Activated T-helper 1 cell treated with Interleukin-2 at 50 U/mL for 16 hours (primary cell): ENCODE data around the gene C11orf24.
"Not testable (repeated sequence)": the region's sequence is repeated elsewhere in the genome, so short reads cannot be mapped to it uniquely, and the experiment has no call there.

Experiments used
- DNase-seq: peaks from one replicate; pipeline ENCODE4 v3.0.0-alpha.2; 2020; ENCODE audit warnings: low read depth

Gene C11orf24

DNA sequence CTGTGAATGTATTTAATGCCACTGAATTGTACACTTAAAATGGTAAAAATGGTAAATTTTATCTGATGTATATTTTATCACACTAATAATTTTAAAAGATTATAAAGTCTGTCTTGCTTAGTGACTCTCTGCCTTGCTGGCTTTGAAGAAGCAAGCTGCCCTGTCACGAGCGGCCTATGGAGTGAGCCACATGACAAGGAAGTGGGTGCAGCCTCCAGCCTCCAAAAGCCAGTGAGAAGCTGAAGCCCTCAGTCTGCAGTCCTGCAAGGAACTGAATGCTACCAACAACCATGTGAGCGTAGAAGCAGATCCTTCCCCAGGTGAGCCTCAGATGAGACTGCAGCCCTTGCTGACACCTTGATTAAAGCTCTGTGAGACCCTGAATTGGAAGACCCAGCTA, 20.0 kb downstream of the C11orf24 start:
- DNase-seq, result no peak

DNA sequence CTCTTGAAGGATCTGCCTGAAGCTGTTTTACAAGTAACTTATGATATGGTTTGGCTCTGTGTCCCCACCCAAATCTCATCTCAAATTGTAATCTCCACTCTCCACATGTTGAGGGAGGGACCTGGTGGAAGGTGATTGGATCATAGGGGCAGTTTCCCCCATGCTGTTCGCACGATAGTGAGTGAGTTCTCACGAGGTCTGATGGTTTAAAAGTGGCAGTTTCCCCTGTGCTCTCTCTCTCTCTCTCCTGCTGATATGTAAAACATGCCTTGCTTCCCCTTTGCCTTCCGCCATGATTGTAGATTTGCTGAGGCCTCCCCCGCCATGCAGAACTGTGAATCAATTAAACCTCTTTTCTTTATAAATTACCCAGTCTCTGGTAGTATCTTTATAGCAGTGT, 26.9 kb downstream of the C11orf24 start:
- not testable (repeated sequence) for DNase-seq

DNA sequence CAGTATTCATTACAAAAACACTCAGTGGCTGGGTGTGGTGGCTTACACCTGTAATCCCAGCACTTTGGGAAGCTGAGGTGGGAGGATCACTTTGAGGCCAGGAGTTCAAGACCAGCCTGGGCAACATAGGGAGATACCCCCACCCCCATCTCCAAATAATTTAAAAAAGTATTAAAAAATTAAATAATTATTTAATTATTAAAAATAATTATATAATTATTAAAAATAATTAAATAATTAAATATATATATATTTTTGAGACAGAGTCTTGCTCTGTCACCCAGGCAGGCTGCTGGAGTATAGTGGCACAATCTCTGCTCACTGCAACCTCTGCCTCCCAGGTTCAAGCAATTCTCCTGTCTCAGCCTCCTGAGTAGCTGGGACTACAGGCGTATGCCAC, 27.9 kb downstream of the C11orf24 start:
- not testable (repeated sequence) for DNase-seq

DNA sequence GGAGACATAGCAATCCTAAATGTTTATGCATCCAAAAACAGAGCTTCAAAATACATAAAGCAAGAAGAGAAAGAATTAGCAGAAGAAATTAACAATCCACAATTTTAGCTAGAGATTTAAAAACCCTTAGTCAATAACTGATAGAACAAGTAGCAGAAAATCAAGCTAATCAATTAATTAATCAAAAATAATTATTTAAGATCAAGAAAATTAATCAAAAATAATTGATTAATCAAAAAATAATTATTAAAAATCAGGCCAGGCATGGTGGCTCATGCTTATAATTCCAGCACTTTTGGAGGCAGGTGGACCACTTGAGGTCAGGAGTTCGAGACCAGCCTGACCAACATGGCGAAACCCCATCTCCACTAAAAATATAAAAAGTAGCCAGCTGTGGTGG, 29.2 kb downstream of the C11orf24 start:
- DNase-seq, result no peak

DNA sequence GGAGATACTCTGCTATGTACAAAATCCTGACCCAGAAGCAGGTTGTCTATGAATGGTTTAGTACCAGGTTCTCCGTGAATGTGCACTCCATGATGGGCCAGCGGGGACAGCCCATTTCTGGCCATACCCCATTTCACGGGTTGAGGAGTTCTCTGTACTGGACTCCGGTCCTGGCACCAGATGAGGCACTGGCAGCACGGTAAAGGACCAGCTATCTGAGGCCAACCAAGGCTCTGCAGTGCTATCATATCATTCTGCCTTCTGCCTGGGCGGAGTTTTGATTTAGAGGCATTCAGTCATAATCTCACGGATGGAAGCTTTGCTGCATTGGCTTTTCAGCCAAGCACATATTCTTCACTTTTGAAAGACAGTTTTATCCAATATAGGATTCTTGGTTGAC, 40.2 kb downstream of the C11orf24 start:
- DNase-seq, result no peak

DNA sequence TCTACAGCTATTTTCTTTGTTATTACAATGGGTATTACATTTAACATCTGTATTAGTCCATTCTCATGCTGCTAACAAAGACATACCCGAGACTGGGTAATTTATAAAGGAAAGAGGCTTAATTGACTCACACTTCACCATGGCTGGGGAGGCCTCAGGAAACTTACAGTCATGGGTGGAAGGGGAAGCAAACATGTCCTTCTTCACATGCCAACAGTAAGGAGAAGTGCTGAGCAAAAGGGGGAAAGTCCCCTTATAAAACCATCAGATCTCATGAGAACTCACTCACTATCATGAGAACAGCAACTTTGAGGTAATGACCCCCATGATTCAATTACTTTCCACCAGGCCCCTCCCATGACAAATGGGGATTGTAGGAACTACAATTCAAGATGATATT, 42.2 kb downstream of the C11orf24 start:
- DNase-seq, result no peak

DNA sequence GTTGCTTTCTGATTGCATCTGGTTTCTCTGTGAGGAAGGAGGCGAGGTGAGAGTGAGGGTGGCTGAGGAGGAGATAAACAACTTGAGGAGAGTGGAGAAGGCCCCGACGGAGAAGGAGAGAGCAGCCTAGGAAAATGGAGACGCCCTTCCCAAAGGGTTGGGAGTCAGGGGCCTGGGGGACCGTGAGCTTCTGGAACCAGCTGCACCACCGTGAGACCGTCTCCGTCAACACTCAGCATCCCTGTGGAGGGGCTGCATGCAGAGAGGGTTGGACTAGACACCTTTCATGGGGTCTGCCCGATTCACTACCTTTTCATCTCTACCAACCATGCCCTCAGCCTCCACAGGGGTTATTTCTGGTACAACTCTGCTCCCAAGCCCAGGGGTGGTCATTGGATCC, 45.4 kb downstream of the C11orf24 start:
- no peak for DNase-seq

DNA sequence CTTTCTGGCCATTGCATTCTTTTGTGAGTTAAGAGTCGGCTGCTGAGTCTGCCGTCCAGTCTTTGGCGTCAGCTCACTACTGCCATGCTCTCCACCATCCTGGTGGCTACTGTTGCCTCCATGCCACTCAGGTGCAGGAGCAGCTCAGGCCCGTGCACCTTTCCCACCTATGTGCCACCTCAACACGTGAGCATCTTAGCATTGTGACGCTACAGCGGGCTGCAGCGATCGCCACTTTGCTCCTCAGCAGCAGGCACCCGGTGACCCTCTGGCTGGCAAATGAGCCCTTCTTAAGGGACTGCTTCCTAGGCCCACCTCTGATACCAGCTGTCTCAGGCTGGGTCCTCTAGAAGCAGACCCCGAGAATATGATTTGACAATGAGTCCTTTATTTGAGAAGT, 47.2 kb downstream of the C11orf24 start:
- DNase-seq, result no peak

DNA sequence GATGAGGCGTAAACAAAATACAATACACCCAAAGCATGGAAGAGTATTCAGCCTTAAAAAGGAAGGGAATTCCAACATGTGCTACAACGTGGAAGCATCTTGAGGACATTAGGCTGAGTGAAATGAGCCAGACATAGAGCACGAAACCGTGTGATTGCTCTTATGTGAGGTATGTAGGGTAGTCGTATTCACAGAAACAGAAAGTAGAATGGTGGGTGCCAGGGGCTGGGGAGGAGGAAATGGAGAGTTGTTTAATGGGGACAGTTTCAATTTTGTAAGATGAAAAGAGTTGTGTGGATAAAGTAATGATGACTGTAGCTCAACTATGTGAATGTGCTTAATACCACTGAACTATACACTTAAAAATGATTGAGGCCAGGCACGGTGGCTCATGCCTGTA, 48.5 kb downstream of the C11orf24 start:
- no peak for DNase-seq

DNA sequence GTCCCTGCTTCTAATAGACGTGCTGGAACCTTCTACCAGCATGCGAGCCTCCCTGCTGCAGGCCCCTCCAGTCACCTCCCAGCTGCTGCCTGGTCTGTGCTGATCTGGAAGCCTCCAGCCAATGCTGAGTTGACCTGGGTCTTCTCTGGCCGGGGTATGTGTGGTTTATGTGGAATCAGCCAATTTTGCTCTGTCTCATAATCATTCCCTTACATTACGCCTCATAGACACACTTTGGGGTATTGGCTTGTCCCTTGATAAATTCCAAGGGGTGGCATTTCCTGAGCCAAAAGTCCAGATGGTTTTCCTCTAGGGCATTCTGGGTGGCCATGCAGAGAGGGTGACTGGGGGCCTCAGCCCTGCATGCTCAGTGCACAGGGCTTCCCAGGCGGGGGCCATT, 50.4 kb downstream of the C11orf24 start:
- DNase-seq, result no peak

DNA sequence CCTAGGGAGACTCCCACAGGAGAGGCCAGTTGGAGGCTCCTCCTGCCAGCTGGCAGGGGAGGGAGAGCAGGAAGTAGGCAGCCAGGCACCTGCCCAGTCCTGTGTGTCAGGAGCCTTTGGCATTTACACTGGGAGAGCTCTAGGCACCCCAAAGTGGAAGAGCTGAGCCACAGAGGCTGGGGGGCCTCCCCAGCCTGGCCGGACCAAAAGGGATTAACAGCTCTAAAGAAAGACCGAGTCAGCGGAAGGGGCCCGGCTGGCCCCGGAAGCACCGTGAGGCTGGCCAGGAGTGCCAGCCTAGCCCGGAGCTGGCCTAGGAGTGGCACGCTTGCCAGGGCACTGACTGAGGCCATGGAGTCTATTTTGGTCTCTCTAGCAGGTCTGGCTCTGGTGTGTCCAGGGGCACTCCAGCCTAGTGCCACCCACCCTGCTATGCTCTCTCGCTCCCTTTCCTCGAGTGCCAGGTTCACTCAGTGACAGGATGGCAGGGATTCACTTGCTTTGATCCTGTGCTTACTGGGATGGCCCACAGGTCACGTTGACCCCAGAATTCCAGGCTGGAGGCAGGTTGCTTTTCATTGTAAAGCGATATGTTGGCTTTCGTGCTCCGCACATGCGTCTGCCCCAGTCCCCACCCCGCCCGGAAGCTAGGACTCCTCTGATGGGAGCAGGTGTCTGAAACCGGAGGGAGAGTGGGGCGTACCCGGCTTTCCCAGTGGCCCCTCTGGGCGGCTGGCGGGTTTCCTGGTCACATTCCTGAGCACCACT, 55.4 kb downstream of the C11orf24 start:
- no peak for DNase-seq

DNA sequence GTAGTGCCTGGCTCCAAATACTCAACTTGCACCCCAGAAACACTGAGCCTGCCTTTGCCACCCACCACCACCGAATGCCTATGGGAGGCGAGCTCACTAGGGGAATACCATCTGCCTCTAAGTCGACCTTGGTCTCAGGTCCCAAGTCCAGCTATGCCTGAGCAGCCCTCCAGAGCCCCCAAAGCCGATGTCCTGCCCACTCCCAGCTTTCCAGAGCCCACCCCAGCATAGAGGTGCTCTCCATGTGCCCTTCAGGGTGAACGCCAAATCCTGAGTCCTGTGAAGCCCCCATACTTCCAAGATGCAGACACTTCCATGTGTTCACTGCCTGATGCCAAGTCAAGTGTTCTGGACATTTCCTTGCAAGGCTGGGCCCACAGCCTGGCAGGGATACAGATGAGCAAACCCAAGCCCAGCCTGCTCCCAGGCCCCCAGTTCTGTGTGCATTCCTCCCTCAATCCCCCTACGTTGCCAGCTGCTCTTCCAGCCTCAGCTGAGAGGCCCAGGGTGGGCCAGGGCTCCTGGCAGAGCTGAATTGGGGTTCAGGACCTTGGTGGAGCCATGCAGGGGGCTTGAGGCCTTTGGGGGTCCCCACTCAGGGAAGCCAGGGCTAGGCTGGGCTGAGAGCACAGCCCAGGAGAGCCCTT, 56.1 kb downstream of the C11orf24 start:
- no peak for DNase-seq

DNA sequence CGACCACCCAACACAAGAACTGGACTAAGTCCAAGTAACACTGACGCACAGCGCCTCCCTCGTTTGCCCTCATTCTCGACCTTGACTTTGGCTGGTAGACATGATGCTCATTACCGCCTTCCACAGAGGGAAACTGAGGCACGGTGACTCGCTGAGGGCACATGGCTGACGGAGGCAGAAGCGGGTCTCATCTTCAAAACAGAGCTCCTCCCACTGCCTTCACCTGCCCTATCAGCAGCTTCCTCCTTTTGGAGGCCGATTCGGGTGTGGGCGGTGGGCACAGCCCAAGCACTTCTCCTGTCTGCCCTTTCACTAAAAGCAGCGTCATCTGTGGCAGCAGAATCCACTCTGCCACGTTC, 56.7 kb downstream of the C11orf24 start:
- DNase-seq, result no peak

DNA sequence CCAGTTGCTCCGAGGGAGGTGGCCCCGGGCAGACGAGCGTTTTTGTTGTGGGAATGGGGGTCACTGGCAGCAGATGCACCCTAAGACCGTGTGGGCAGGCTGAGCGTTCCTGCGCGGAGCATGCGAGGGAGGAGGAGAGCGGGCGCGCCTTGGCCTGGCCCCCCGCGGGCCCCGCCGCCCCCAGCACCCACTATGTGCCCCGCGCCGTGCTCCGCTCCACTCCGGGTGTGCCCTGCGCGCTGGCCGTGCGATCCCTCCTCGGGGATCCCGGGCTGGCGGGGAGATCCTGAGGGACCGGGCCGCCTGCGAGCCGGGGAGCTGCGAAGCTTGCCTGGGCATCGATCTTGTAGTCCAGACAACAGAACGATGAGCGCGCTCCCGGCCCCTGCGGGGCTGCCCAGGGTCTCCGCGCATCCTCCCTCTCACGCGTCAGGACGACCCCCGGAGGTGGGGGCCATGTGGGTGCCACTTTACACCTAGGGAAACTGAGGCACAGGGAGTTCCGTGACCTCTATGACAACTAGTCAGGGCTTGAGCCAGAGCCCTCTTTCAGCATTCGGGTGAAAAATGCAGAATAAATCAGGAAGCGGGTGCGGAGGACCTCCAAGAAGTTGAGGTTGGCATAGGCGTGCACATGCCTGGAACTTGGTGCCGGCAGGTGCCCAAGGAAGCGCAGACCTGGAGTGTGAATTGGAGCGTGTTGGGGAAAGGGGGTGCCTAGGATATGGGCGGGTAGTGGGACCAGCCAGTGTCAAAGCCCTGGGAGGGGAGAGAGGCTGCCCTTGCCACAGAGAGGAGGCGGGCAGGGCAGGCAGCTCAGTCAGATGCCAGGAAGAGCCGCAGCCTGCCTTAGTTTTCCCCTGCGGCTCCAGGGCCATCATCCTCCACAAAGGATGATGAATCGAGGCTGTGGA, 57.3 kb downstream of the C11orf24 start:
- peak; percentile 4 for DNase-seq

DNA sequence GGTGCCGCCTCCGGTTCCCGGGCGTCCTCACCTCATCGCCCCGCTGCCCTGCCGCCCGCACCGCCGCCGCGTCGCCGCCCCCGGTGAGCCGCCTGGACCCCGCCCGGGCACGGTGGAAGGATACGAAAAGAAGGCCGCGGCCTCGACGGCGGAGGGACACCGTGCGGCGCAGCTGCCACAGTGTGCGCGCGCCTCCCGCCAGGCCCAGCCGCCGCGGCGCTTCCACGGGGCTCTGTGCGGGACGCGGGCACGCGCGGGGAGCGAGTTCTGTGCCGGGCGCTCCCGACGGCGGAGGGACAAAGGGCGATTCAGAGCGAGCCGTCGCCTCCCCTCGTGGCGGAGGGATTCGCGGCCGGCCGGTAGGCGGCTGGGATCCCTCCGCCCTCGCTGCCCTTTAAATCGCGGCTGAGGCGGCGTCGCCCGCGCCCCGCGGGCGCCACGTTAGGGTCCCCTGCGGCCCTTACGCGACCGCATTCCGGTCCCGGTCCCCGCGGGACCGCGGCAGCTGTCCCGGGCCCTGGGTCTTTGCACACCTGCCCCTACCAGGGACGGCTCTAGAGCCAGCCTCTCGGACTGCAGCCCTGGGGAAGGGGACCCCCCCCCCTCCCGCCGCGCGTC, 58.1 kb downstream of the C11orf24 start:
- peak; percentile 72 for DNase-seq

DNA sequence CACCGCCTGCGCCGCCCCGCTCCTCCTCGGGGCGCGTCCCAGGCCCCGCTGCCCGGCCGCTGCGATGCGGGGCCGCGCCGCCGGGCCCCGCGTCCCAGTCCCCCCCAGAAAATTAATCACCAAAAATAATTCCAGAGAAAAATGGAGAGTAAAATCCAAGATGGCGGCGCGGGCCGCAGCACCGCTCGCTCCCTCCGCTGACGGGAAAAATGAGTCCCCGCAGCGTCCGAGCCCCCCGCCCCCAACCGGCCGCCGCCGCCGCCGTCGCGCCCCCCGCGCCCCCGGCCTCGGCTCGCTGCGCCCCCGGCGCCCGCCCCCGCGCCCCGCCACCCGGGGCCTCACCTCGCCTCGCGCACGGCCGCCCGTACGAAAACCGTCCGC, 58.6 kb downstream of the C11orf24 start, which contains the start of gene KMT5B:
Gene KMT5B (minus strand): TSS at position 162 of the 381 bp plus-strand sequence. CDS start 23,220 bp downstream, outside the sequence.
- no peak for DNase-seq

DNA sequence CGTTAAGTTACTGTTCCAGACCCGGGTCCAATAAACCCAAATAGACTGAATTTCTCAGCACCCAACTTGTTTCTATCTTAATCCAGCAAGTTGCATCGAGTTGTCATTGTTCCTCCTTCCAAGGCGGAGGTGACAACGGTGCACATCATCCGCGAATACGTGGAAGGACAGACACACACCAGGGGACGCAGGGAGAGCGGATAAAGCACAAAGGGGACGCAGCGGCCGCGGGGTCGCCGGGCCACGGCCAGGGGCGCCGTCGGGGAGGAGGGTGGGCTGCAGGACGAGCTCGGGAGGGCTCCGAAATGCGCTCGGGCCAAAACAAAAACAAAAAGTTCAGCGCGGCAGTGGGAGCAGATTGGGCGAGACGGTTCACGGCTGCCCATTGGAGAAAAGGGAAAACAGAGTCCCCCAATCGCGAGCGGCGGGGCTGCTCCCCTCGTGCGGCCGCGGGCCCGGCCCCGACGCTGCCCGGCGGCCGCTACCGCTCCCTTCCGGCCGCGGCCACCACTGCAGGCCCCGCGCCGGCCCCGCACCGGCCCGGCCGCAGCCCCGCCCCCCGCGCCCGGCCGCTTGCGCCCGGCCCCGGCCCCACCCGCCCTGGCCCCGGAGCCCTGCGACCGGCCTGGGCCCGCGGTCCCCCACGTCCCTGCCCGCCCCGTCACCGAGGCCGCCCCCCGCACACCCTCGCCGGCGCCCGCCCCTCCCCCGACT, 59.2 kb downstream of the C11orf24 start:
- peak; percentile 35 for DNase-seq

DNA sequence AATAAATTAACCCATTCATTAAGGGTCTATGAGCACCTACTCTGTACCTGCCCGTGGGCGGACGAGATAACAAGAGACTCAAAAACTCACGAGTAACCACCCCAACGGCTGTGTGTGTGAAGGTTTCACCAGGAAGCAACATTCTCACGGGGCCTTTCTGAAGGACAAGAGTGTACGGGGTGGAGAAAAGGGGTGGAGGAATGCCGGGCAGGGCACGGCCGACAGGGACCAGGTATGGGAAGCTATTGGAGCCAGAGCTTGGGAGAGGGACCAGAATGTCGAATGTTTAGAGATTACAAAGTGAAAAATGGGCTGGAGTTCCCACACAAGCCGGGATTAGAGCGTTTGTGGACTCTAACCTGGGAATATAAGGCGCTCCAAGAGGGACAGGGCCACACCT, 60.2 kb downstream of the C11orf24 start:
- DNase-seq, result no peak
